ENCODE data around the gene GABRA5. TPM values are rescaled to one million over a fixed set of nuclear protein-coding genes. Genes with fewer than 3 reads are reported as not detected.

GABRA5 gene
- total RNA-seq, 1 experiment from 2014 or later: 4.9 TPM

DNA sequence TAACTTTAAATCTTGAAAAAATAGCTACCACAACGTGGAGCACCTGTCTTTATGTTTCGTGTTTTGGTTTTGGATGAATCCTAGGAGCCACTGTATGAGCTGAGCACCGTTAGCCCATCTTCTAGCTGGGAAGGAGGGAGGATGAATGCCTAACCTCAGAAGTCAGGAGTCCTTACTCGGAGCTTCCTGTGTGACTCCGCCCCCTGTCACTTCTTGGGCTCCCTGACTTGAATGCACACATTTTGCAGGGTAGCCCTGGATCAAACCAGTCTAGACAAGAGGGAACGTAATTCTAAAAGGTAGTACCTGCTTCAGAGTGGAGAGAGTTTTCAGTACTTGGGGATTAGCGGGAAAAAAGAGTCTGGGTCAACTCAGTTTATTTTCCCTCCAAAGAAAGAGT, 5.3 kb downstream of the GABRA5 start:
- H3K27ac ChIP-seq (ENCODE audit: insufficient read length, low read depth, low read length): no peak overlapping the region
- H3K27ac Mint-ChIP-seq: no peak overlapping the region
- H3K14ac ChIP-seq (ENCODE audit: insufficient read depth, low read length): no peak overlapping the region
- no peak overlapping the region for H3T11ph ChIP-seq (ENCODE audit: low read length)
- no peaks in the 10 kb centered on the region for H3K79me2 ChIP-seq (ENCODE audit: insufficient read depth, low read length)
- no peak overlapping the region for H3K56ac ChIP-seq (ENCODE audit: insufficient read length, low read depth, low read length)
- peaks cover 5% of the 10 kb centered on the region for H3K27me3 ChIP-seq (ENCODE audit: insufficient read depth, low read length)
- no peak overlapping the region for H2BK15ac ChIP-seq (ENCODE audit: low read depth, low read length)
- no peak overlapping the region for H2BK20ac ChIP-seq (ENCODE audit: low read depth, low read length, poor library complexity, severe bottlenecking)
- H2AFZ ChIP-seq (ENCODE audit: low read length): no peak overlapping the region
- H3K4me1 Mint-ChIP-seq: peaks cover 9 to 10% of the 10 kb centered on the region in 2 experiments; a peak in 3 of 4 replicates
- peaks cover 2% of the 10 kb centered on the region; the same call in 1 of the 2 replicates for H3K4me1 ChIP-seq (ENCODE audit: insufficient read depth, low read length)
- TF ChIP-seq, protein P1, sequence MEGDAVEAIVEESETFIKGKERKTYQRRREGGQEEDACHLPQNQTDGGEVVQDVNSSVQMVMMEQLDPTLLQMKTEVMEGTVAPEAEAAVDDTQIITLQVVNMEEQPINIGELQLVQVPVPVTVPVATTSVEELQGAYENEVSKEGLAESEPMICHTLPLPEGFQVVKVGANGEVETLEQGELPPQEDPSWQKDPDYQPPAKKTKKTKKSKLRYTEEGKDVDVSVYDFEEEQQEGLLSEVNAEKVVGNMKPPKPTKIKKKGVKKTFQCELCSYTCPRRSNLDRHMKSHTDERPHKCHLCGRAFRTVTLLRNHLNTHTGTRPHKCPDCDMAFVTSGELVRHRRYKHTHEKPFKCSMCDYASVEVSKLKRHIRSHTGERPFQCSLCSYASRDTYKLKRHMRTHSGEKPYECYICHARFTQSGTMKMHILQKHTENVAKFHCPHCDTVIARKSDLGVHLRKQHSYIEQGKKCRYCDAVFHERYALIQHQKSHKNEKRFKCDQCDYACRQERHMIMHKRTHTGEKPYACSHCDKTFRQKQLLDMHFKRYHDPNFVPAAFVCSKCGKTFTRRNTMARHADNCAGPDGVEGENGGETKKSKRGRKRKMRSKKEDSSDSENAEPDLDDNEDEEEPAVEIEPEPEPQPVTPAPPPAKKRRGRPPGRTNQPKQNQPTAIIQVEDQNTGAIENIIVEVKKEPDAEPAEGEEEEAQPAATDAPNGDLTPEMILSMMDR (conservative IDR thresholded peaks at IDR 0.05): no peak
- H3K9me3 ChIP-seq (ENCODE audit: control insufficient read depth, low read depth, low read length): no peaks in the 10 kb centered on the region
- H3K23me2 ChIP-seq (ENCODE audit: insufficient read length, low read depth, low read length, poor library complexity, severe bottlenecking): no peaks in the 10 kb centered on the region
- H3K23ac ChIP-seq (ENCODE audit: insufficient read length, low read depth, low read length): no peak overlapping the region
- DNase-seq: no peak
- no peaks in the 10 kb centered on the region for H3K36me3 Mint-ChIP-seq (ENCODE audit: insufficient read depth in 1 of 3, low read depth in 3 of 3)
- no peak overlapping the region for H2BK12ac ChIP-seq (ENCODE audit: insufficient read length, low read depth, low read length)
- no peak overlapping the region for H3K4me2 ChIP-seq (ENCODE audit: insufficient read depth, insufficient read length, low read length)
- H2AK5ac ChIP-seq (ENCODE audit: insufficient read length, low read length): no peak overlapping the region
- H3K9me3 Mint-ChIP-seq: no peaks in the 10 kb centered on the region
- peaks cover 26% of the 10 kb centered on the region for H3K27me3 Mint-ChIP-seq (ENCODE audit: low read depth)
- H4K20me1 ChIP-seq (ENCODE audit: control insufficient read depth, insufficient read depth, insufficient read length): no peaks in the 10 kb centered on the region
- no peak overlapping the region for H2BK5ac ChIP-seq (ENCODE audit: insufficient read length, low read length)
- no peaks in the 10 kb centered on the region for H3K79me1 ChIP-seq (ENCODE audit: insufficient read depth, low read depth, low read length, poor library complexity, severe bottlenecking)
- no peak overlapping the region for H3K9ac ChIP-seq (ENCODE audit: extremely low read depth, insufficient read length, low read length)
- no peak overlapping the region for H4K91ac ChIP-seq (ENCODE audit: insufficient read length, low read depth, low read length)
- H2BK120ac ChIP-seq (ENCODE audit: low read depth, low read length, poor library complexity, severe bottlenecking): no peak overlapping the region
- no peak overlapping the region for H4K8ac ChIP-seq (replicated peaks; ENCODE audit: insufficient read length, low read depth, low read length)
- WGBS (ENCODE audit: extremely low coverage, insufficient read length, low lambda C conversion rate): no CpG with 5 or more reads among the region's 7 CpGs
- no peak overlapping the region for H3K4ac ChIP-seq (ENCODE audit: low read depth, low read length)
- H3K4me3 Mint-ChIP-seq: no peak overlapping the region
- H3K18ac ChIP-seq (ENCODE audit: insufficient read length, low read depth, low read length): no peak overlapping the region
- H4K5ac ChIP-seq (ENCODE audit: insufficient read length, low read depth, low read length): no peak overlapping the region
